ENCODE results near the gene LIPM. TPM values are rescaled to one million over a fixed set of nuclear protein-coding genes. Genes with fewer than 3 reads are reported as not detected.

The LIPM gene
- total RNA-seq, 4 donors from 2014 or later, result 30.4 to 56.7 (median 36.1) TPM

DNA sequence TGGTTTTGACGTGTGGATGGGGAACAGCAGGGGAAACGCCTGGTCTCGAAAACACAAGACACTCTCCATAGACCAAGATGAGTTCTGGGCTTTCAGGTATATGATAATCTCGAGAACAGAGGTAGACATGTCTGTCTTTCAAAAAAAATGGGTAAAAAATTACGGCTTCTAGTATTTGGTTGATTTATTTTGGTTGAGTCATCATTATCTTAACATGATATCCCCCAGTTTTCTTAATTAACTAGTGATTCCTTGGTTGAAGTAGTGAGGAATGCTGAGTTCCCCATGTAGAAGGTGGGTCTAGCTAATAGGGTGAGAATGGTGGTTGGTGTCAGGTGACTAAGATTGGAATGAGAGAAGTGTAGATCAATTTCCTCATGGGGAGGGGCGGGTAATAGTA is 10.7 kb downstream of the LIPM start:
- DNase-seq (ENCODE audit: low spot score in 2 of 2), result no peak
- 88 to 92% methylated on average over 6 of the region's 6 CpGs for WGBS, 2 donors
- no peak overlapping the region for H3K4me3 ChIP-seq (ENCODE audit: low read depth, poor library complexity, severe bottlenecking)
- TF ChIP-seq POLR2A (IDR thresholded peaks at IDR 0.05) (no peak), CTCF (IDR thresholded peaks at IDR 0.05) (no peak)
- intact Hi-C loops (cut with DNase I; ENCODE audit: low total_unique reads), result no loop called here

GRCh38 chr10:88819290-88819689 is 16.8 kb downstream of the LIPM start:
- DNase-seq (ENCODE audit: low spot score in 2 of 2), result no peak
- TF ChIP-seq POLR2A (IDR thresholded peaks at IDR 0.05) (no peak), CTCF (IDR thresholded peaks at IDR 0.05) (no peak)
- WGBS, 2 donors, result 63 to 81% methylated on average over 3 of the region's 3 CpGs
- intact Hi-C loops (cut with DNase I; ENCODE audit: low total_unique reads), result no loop called here
- H3K4me3 ChIP-seq (ENCODE audit: low read depth, poor library complexity, severe bottlenecking), result no peak overlapping the region

- intact Hi-C loops (cut with DNase I; ENCODE audit: low total_unique reads), result no loop called here
- no peak overlapping the region for H3K4me3 ChIP-seq (ENCODE audit: low read depth, poor library complexity, severe bottlenecking)
- no peak for TF ChIP-seq POLR2A (IDR thresholded peaks at IDR 0.05)
- TF ChIP-seq CTCF (IDR thresholded peaks at IDR 0.05), result no peak
- DNase-seq (ENCODE audit: low spot score in 2 of 2), result no peak
Observed at GRCh38 chr10:88820748-88821401, 18.3 kb downstream of the LIPM start.

- no peak for DNase-seq (ENCODE audit: low spot score in 2 of 2)
- no peak overlapping the region for H3K4me3 ChIP-seq (ENCODE audit: low read depth, poor library complexity, severe bottlenecking)
- intact Hi-C loops (cut with DNase I; ENCODE audit: low total_unique reads), result no loop called here
- WGBS, 2 donors, result 72 to 85% methylated on average over 4 of the region's 4 CpGs
- TF ChIP-seq CTCF (IDR thresholded peaks at IDR 0.05) (no peak), POLR2A (IDR thresholded peaks at IDR 0.05) (no peak)
Observed at GRCh38 chr10:88826388-88826787, 23.9 kb downstream of the LIPM start.

- TF ChIP-seq POLR2A (IDR thresholded peaks at IDR 0.05) (no peak), CTCF (IDR thresholded peaks at IDR 0.05) (no peak)
- DNase-seq (ENCODE audit: low spot score in 2 of 2), result no peak
- H3K4me3 ChIP-seq (ENCODE audit: low read depth, poor library complexity, severe bottlenecking), result no peak overlapping the region
- 94% methylated on average over 2 of the region's 2 CpGs for WGBS, 2 donors
- intact Hi-C loops (cut with DNase I; ENCODE audit: low total_unique reads), result no loop called here
Observed at GRCh38 chr10:88827671-88828070, 25.1 kb downstream of the LIPM start.

GRCh38 chr10:88828310-88828709 is 25.8 kb downstream of the LIPM start:
- TF ChIP-seq CTCF (IDR thresholded peaks at IDR 0.05), result no peak
- TF ChIP-seq POLR2A (IDR thresholded peaks at IDR 0.05), result no peak
- intact Hi-C loops (cut with DNase I; ENCODE audit: low total_unique reads), result no loop called here
- no peak for DNase-seq (ENCODE audit: low spot score in 2 of 2)
- 49 to 56% methylated on average over 1 of the region's 1 CpG for WGBS, 2 donors
- H3K4me3 ChIP-seq (ENCODE audit: low read depth, poor library complexity, severe bottlenecking), result no peak overlapping the region
